Urothelium cell line (cell line): ENCODE data around the gene TTC17.
"Not testable (repeated sequence)": the region's sequence is repeated elsewhere in the genome, so short reads cannot be mapped to it uniquely, and the experiment has no call there.

Experiments used
- DNase-seq: peaks from one replicate; pipeline ENCODE4 v3.0.0; 2011; ENCODE audit warnings: low spot score, mixed read lengths
- FAIRE-seq: peaks from 2 replicates; lab custom pipeline; 2011; peaks lifted over from hg19 to GRCh38; lab: Jason Lieb, UNC

Gene TTC17

DNA sequence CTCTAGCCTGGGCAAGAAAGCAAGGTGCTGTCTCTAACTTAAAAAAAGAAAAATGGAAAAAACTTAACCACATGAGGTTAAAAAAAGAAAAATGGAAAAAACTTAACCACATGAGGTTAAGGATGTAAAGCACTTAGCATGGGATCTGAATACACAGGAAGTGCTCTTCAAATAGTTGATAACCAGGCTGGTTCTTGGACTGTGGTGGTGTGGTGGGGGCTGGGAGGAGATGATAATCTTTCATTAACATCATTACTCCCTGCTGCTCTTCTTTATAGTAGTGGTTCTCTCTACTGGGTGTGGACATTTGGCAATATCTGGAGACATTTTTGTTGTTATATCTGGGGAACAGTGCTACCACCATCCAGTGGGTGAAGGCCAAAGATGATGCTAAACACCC is 88.4 kb downstream of the TTC17 start:
- FAIRE-seq (no peak), DNase-seq (no peak)

GRCh38 chr11:43458486-43458885 is 99.8 kb downstream of the TTC17 start:
- DNase-seq: no peak
- no peak for FAIRE-seq

GRCh38 chr11:43459246-43459645 is 100.5 kb downstream of the TTC17 start:
- no peak for FAIRE-seq
- DNase-seq: no peak

GRCh38 chr11:43462359-43462758 is 103.6 kb downstream of the TTC17 start:
- DNase-seq (no peak), FAIRE-seq (no peak)

DNA sequence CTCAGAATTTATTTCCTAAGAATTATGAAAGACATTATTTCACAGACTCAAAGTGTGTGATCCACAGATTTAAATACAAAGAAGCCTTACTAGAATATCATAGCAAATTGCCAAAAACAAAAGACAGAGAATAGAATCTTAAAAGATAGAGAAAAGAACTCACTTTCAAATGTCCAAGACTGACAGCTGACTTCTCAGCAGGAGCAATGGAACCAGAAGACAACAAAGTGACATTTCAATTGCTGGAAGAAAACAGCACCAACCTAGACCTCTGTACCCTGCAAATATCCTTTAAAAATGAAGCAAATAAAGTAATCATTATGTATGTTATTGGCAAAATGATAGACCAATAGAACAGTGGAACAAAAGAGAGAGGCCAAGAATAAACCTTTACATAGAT is 109.2 kb downstream of the TTC17 start:
- DNase-seq (no peak), FAIRE-seq (no peak)

- FAIRE-seq, DNase-seq: not testable (repeated sequence)
Observed at GRCh38 chr11:43477491-43477890, 118.8 kb downstream of the TTC17 start.

DNA sequence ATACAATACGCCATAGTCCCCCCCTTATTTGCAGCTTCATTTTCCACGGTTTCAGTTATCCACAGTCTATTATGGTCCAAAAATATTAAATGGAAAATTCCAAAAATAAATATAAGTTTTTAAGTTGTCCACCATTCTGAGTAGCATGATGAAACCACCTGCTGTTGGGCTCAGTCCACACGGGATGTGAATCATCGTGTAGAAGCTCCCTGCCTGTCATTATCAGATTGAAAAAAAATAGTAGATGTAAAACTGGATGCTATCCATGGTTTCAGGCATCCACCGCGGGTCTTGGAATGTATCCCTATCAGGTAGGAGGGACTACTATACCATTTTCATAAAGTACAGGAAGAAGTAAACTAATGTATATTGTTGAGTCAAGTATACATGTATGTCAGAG is 127.4 kb downstream of the TTC17 start:
- FAIRE-seq: no peak
- DNase-seq: no peak

DNA sequence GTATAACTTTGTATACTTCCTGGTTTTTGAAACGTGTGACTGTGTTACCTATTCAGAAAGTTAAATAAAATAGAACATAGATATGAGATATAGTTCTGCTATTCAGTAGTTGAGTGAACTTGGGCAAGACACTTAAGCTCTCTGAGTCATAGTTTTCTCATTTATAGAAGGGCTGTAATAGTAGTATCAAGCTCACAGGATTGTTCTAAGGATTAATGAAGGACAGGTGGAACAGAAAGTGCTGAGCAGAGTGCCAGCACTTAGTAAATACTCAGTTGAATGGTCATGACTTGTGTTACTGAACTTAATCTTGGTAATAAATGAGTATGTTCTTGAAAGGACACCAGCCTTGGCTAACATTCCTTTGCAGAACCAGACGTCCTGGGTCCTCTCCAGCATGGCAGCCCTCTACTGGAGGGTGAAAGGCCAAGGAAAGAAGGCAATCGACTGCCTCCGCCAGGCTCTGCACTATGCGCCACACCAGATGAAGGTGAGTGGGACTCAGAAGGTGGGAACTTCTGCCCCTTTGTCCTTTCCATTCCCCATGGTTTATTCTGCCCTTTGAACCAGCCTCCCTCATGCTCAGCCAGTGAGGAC is 131.2 kb downstream of the TTC17 start:
- FAIRE-seq (no peak), DNase-seq (no peak)

GRCh38 chr11:43492701-43493100 is 134.0 kb downstream of the TTC17 start:
- DNase-seq: no peak
- no peak for FAIRE-seq

GRCh38 chr11:43493431-43493830 is 134.7 kb downstream of the TTC17 start:
- no peak for DNase-seq
- FAIRE-seq: no peak

GRCh38 chr11:43497144-43497543 is 138.4 kb downstream of the TTC17 start:
- FAIRE-seq (no peak), DNase-seq (no peak)

DNA sequence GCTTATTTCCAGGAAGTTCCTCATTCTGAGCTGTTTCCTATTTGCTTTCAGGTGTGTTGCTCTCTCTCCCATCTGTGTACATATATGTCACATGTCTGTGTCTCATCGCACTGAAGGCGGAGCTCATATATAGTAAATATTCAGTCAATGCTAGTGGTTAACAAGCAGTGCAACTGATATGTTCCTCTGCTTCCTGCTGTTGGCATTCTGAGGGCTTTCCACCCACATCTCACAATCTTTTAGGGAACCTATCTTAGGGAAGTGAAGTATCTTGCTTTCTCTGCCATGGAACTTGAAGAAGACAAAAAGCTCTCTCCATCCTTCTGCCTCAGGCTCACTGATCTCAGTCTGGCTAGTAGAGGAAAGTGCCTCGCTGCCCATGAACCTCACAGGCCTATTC is 139.8 kb downstream of the TTC17 start:
- FAIRE-seq: no peak
- DNase-seq: no peak

DNA sequence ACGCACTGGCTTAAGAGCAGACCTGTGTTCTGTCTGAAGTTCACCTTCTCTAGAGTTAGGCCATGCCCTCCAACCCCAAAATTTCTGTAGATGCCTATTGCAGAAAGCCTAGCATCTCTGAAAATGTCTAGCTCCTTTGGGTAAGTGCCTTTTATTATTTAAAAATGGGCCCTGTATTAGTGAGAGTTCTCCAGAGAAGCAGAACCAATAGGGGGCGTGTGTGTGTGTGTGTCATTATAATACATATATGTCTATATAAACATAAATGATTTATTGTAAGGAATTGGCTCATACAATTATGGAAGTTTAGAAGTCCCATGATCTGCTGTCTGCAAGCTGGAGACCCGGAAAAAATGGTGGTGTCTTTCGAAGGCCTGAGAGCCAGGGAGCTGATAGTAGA is 144.7 kb downstream of the TTC17 start:
- FAIRE-seq (no peak), DNase-seq (no peak)

- FAIRE-seq: no peak
- peak; percentile 44 for DNase-seq
Observed at GRCh38 chr11:43504316-43504950, 145.7 kb downstream of the TTC17 start.

DNA sequence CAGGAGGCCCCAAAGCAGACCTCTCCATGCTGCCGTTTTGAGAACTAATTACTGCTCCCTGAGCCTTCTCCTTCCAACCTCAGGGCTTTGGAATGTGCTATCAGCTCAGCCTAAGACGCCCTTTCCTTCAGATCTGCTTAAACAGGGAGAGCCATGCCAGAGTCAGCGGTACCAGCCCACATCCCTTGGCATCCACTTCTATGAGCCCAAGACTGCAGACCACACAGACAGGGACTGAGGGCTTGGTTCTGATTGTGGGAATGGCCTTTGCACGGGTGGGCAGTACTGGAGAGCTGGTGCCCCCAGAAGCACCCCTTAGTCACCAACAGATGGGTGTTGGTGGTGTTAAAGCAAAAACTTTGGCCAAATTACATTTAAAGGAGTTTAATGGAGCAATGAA is 146.5 kb downstream of the TTC17 start:
- DNase-seq: no peak
- no peak for FAIRE-seq

- no peak for DNase-seq
- FAIRE-seq: no peak
Observed at GRCh38 chr11:43507171-43507570, 148.5 kb downstream of the TTC17 start.

- no peak for DNase-seq
- no peak for FAIRE-seq
Observed at GRCh38 chr11:43508511-43508918, 149.8 kb downstream of the TTC17 start.

GRCh38 chr11:43511959-43512358 is 153.2 kb downstream of the TTC17 start:
- FAIRE-seq: no peak
- DNase-seq: no peak

- DNase-seq: no peak
- FAIRE-seq: no peak
Observed at GRCh38 chr11:43515090-43515489, 156.4 kb downstream of the TTC17 start.

GRCh38 chr11:43516316-43516850 is 157.7 kb downstream of the TTC17 start:
- no peak for FAIRE-seq
- no peak for DNase-seq

DNA sequence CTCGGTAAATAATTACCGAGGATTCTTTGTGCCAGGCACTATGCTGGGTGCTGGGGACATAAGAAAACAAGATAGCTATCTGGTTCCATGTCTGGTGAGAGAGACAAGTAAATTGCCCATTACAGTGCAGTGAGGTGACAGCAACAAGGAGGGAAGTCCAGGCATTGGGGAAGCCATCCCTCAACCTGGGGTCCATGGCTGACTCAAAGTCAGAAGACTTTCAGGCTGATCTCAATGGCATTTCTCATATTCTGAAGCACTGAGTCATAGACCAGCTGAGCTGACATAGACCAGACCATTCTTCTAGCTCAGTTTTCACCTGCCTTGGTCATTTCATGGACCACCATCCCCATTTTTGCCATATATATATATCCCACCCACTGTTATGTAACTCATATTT is 158.8 kb downstream of the TTC17 start:
- DNase-seq (no peak), FAIRE-seq (no peak)

GRCh38 chr11:43518408-43519160 is 159.9 kb downstream of the TTC17 start:
- FAIRE-seq: no peak

More at GRCh38 chr11:43518408-43519160, 159.9 kb downstream of the TTC17 start:
- DNase-seq: no peak
